ENCODE measurements around the gene MLANA. TPM values are rescaled to one million over a fixed set of nuclear protein-coding genes. Genes with fewer than 3 reads are reported as not detected.
A peak's percentile ranks its signal among the peaks of the same experiment; 100 is the strongest.

MLANA gene
- total RNA-seq, 1 donor from 2014 or later = not detected

DNA sequence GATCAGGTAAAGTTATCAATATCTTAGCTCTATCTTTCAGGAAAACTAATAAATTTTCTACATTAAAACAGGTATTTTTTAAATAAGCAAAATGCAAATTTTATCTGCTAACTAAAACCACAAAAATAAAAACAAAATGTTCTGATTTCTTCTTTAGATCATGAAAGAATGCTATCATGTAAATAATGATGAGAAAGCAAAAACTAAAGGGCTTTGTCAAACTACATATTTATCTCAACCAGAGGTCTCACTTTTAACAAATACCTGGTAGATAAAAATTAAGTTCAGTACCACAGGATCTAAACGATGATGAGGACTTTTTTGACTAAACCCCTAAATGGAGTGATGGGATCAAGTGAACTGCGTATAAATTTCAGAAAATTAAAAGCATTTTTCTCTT, 50.5 kb downstream of the MLANA start:
- H3K4me2 ChIP-seq (ENCODE audit: low read length) = no peak overlapping the region
- H3K4me3 Mint-ChIP-seq (ENCODE audit: unreplicated experiment) = no peak overlapping the region
- no peaks in the 10 kb centered on the region for H3K27me3 ChIP-seq (ENCODE audit: insufficient read depth, low read length)
- H3K9me3 Mint-ChIP-seq (ENCODE audit: unreplicated experiment) = no peaks in the 10 kb centered on the region
- H3K9me3 ChIP-seq (ENCODE audit: insufficient read depth, low read depth, low read length) = no peaks in the 10 kb centered on the region
- DNase-seq (ENCODE audit: low read depth) (no peak), FAIRE-seq (no peak)
- H3K4me3 ChIP-seq (ENCODE audit: insufficient read depth, low read depth, low read length) = no peak overlapping the region
- no peaks in the 10 kb centered on the region for H3K4me1 Mint-ChIP-seq (ENCODE audit: low read depth, unreplicated experiment)
- no peak overlapping the region for H2AFZ ChIP-seq (ENCODE audit: low read depth, low read length)
- no peak overlapping the region for H3K27ac Mint-ChIP-seq (ENCODE audit: unreplicated experiment)
- H3K9ac ChIP-seq (ENCODE audit: low read length) = no peak overlapping the region
- TF ChIP-seq EZH2 (IDR thresholded peaks at IDR 0.05; ENCODE audit: insufficient read depth, low read length) = no peak
- TF ChIP-seq CTCF (IDR thresholded peaks at IDR 0.05; ENCODE audit: insufficient read depth, low read depth, low read length) = no peak
- H3K36me3 ChIP-seq (ENCODE audit: insufficient read depth, low read length) = no peaks in the 10 kb centered on the region
- no peak overlapping the region for H3K27ac ChIP-seq (ENCODE audit: low read depth, low read length)
- H3K79me2 ChIP-seq (ENCODE audit: insufficient read depth, low read length) = no peaks in the 10 kb centered on the region
- no peaks in the 10 kb centered on the region for H3K27me3 Mint-ChIP-seq (ENCODE audit: low read depth, unreplicated experiment)
- H3K4me1 ChIP-seq (ENCODE audit: insufficient read depth, low read length) = no peaks in the 10 kb centered on the region
- H4K20me1 ChIP-seq (ENCODE audit: insufficient read depth, low read length) = no peaks in the 10 kb centered on the region
- no peaks in the 10 kb centered on the region for H3K36me3 Mint-ChIP-seq (ENCODE audit: low read depth, unreplicated experiment)

GRCh38 chr9:5945112-5945511, 54.4 kb downstream of the MLANA start:
- Mint-ChIP-seq H3K27ac (ENCODE audit: unreplicated experiment) (no peak overlapping the region), H3K27me3 (ENCODE audit: low read depth, unreplicated experiment) (no peaks in the 10 kb centered on the region), H3K36me3 (ENCODE audit: low read depth, unreplicated experiment) (no peaks in the 10 kb centered on the region), H3K4me3 (ENCODE audit: unreplicated experiment) (no peak overlapping the region), H3K4me1 (ENCODE audit: low read depth, unreplicated experiment) (peaks cover 15% of the 10 kb centered on the region), H3K9me3 (ENCODE audit: unreplicated experiment) (no peaks in the 10 kb centered on the region)
- no peak for TF ChIP-seq EZH2 (IDR thresholded peaks at IDR 0.05; ENCODE audit: insufficient read depth, low read length)
- no peak for TF ChIP-seq CTCF (IDR thresholded peaks at IDR 0.05; ENCODE audit: insufficient read depth, low read depth, low read length)
- Histone ChIP-seq H3K36me3 (ENCODE audit: insufficient read depth, low read length) (no peaks in the 10 kb centered on the region), H3K4me3 (ENCODE audit: insufficient read depth, low read depth, low read length) (no peak overlapping the region), H3K27me3 (ENCODE audit: insufficient read depth, low read length) (no peaks in the 10 kb centered on the region), H2AFZ (ENCODE audit: low read depth, low read length) (no peak overlapping the region), H3K27ac (ENCODE audit: low read depth, low read length) (no peak overlapping the region), H3K4me2 (ENCODE audit: low read length) (no peak overlapping the region), H3K4me1 (ENCODE audit: insufficient read depth, low read length) (no peaks in the 10 kb centered on the region), H4K20me1 (ENCODE audit: insufficient read depth, low read length) (no peaks in the 10 kb centered on the region), H3K9me3 (ENCODE audit: insufficient read depth, low read depth, low read length) (no peaks in the 10 kb centered on the region), H3K79me2 (ENCODE audit: insufficient read depth, low read length) (no peaks in the 10 kb centered on the region), H3K9ac (ENCODE audit: low read length) (no peak overlapping the region)
- no peak for FAIRE-seq
- no peak for DNase-seq (ENCODE audit: low read depth)

DNA sequence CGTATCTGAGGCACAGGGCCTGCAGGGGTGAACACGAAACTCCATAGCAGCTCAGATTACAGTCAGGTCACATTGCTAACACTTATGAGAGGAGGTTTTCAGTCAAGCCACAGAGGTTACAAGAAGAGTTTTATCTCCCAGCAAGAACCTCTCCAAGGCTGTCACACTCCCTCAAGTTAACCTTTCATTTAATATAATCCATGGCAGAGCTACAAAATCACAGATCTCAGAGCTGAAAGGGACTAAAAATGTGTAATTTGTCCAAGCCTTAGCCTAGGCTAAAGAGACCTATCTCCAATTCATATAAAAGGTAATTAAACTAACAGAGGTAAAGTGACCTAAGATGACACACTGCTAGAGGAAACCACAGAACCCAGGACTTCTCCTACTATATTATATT, 57.2 kb downstream of the MLANA start:
- no peaks in the 10 kb centered on the region for H3K27me3 ChIP-seq (ENCODE audit: insufficient read depth, low read length)
- no peak for DNase-seq (ENCODE audit: low read depth)
- no peaks in the 10 kb centered on the region for H3K36me3 Mint-ChIP-seq (ENCODE audit: low read depth, unreplicated experiment)
- H3K4me3 ChIP-seq (ENCODE audit: insufficient read depth, low read depth, low read length) = no peak overlapping the region
- no peak overlapping the region for H3K27ac ChIP-seq (ENCODE audit: low read depth, low read length)
- H3K9ac ChIP-seq (ENCODE audit: low read length) = no peak overlapping the region
- no peaks in the 10 kb centered on the region for H3K9me3 Mint-ChIP-seq (ENCODE audit: unreplicated experiment)
- H3K79me2 ChIP-seq (ENCODE audit: insufficient read depth, low read length) = no peaks in the 10 kb centered on the region
- no peaks in the 10 kb centered on the region for H3K9me3 ChIP-seq (ENCODE audit: insufficient read depth, low read depth, low read length)
- TF ChIP-seq EZH2 (IDR thresholded peaks at IDR 0.05; ENCODE audit: insufficient read depth, low read length) (no peak), CTCF (IDR thresholded peaks at IDR 0.05; ENCODE audit: insufficient read depth, low read depth, low read length) (no peak)
- peak overlapping the region; percentile 64 for H3K27ac Mint-ChIP-seq (ENCODE audit: unreplicated experiment)
- no peaks in the 10 kb centered on the region for H3K4me1 ChIP-seq (ENCODE audit: insufficient read depth, low read length)
- H2AFZ ChIP-seq (ENCODE audit: low read depth, low read length) = no peak overlapping the region
- H3K4me1 Mint-ChIP-seq (ENCODE audit: low read depth, unreplicated experiment) = peaks cover 17% of the 10 kb centered on the region
- H3K27me3 Mint-ChIP-seq (ENCODE audit: low read depth, unreplicated experiment) = no peaks in the 10 kb centered on the region
- peaks cover 5% of the 10 kb centered on the region for H4K20me1 ChIP-seq (ENCODE audit: insufficient read depth, low read length)
- no peak for FAIRE-seq
- no peaks in the 10 kb centered on the region for H3K36me3 ChIP-seq (ENCODE audit: insufficient read depth, low read length)
- H3K4me3 Mint-ChIP-seq (ENCODE audit: unreplicated experiment) = no peak overlapping the region
- no peak overlapping the region for H3K4me2 ChIP-seq (ENCODE audit: low read length)

Measured in astrocyte (in vitro differentiated cells and primary cell).